Gastroesophageal sphincter (tissue), 3 donors: ENCODE results near the gene ZBTB16.

Source experiments
- EP300 ChIP-seq: sonication (generic); formaldehyde crosslinking; IDR thresholded peaks from one replicate; pipeline ENCODE4 v1.6.1; 2017; ENCODE audit warnings: antibody characterized with exemption, mild to moderate bottlenecking
- POLR2A ChIP-seq, 2 donors: fragments of 450-650 bp; IDR thresholded peaks; one replicate each; pipeline ENCODE4 v1.6.1; 2017; ENCODE audit warnings: antibody characterized with exemption in 2 of 2, mild to moderate bottlenecking in 2 of 2, moderate library complexity in 1 of 2
- POLR2AphosphoS5 ChIP-seq: sonication (generic); formaldehyde crosslinking; IDR thresholded peaks from one replicate; pipeline ENCODE4 v1.6.1; 2017; ENCODE audit warnings: antibody characterized with exemption
- TF ChIP-seq, protein P1 (sequence below), 4 experiments: fragments of 200-600 bp in 2 of 4; fragments of 450-650 bp in 2 of 4; sonication (generic) in 1 of 4; IDR thresholded peaks; one replicate each; pipeline ENCODE4 v1.5.1; 2017 to 2019; ENCODE audit warnings: antibody characterized with exemption in 4 of 4, mild to moderate bottlenecking in 2 of 4, moderate library complexity in 2 of 4

GRCh38 chr11:114297806-114298709 is 238.5 kb downstream of the ZBTB16 start:
- TF ChIP-seq, protein P1, sequence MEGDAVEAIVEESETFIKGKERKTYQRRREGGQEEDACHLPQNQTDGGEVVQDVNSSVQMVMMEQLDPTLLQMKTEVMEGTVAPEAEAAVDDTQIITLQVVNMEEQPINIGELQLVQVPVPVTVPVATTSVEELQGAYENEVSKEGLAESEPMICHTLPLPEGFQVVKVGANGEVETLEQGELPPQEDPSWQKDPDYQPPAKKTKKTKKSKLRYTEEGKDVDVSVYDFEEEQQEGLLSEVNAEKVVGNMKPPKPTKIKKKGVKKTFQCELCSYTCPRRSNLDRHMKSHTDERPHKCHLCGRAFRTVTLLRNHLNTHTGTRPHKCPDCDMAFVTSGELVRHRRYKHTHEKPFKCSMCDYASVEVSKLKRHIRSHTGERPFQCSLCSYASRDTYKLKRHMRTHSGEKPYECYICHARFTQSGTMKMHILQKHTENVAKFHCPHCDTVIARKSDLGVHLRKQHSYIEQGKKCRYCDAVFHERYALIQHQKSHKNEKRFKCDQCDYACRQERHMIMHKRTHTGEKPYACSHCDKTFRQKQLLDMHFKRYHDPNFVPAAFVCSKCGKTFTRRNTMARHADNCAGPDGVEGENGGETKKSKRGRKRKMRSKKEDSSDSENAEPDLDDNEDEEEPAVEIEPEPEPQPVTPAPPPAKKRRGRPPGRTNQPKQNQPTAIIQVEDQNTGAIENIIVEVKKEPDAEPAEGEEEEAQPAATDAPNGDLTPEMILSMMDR (IDR thresholded peaks at IDR 0.05), result no peak
- TF ChIP-seq POLR2AphosphoS5, result no peak
- no peak for TF ChIP-seq POLR2A (IDR thresholded peaks at IDR 0.05)
- TF ChIP-seq EP300, result no peak
